GM12878 (cell line): Measurements from ENCODE around the gene RYR2.

Experiments
- HDAC6 ChIP-seq: fragments of 200-600 bp; sonication (generic); IDR thresholded peaks from one replicate; pipeline ENCODE4 v1.8.0; 2017; ENCODE audit warnings: antibody characterized with exemption; ENCODE audit not compliant: unreplicated experiment
- RELA ChIP-seq: fragments of 450-650 bp; IDR thresholded peaks from 2 replicates; pipeline ENCODE4 v1.8.0; 2014; ENCODE audit warnings: borderline replicate concordance; ENCODE audit not compliant: partially characterized antibody
- TF ChIP-seq, protein P1 (sequence below): IDR thresholded peaks from 2 replicates; pipeline ENCODE4 v1.6.1; 2011; ENCODE audit warnings: low read depth, low read length, improper control_type of control experiment, borderline replicate concordance
- TF ChIP-seq, protein P2 (sequence below): fragments of 450-650 bp; IDR thresholded peaks from 2 replicates; pipeline ENCODE4 v1.6.1; 2018; ENCODE audit warnings: mild to moderate bottlenecking, low read depth, moderate library complexity; ENCODE audit not compliant: partially characterized antibody
- TF ChIP-seq, protein P3 (sequence below): IDR thresholded peaks from 2 replicates; pipeline ENCODE4 v1.6.1; 2012; ENCODE audit warnings: low read depth, low read length, improper control_type of control experiment
- TF ChIP-seq, protein P4 (sequence below): fragments of 450-650 bp; IDR thresholded peaks from 2 replicates; pipeline ENCODE4 v1.6.1; 2017; ENCODE audit warnings: mild to moderate bottlenecking, moderate library complexity
- TF ChIP-seq, protein P5 (sequence below): IDR thresholded peaks from 2 replicates; pipeline ENCODE4 v1.6.1; 2011; ENCODE audit warnings: low read depth, mild to moderate bottlenecking, low read length, moderate library complexity, borderline replicate concordance; ENCODE audit errors: extremely low read depth
- TF ChIP-seq, protein P6 (sequence below), 3 experiments: IDR thresholded peaks in 2 of 3; conservative IDR thresholded peaks in 1 of 3; 2 replicates each; pipeline ENCODE4 v1.5.1; 2011; ENCODE audit warnings: low read depth in 3 of 3, low read length in 3 of 3, mild to moderate bottlenecking in 3 of 3, control low read depth in 2 of 3, moderate library complexity in 2 of 3, inconsistent platforms in 1 of 3, mixed read lengths in 1 of 3; ENCODE audit not compliant: control insufficient read depth in 2 of 3, insufficient read depth in 1 of 3; ENCODE audit errors: extremely low read depth in 1 of 3

DNA sequence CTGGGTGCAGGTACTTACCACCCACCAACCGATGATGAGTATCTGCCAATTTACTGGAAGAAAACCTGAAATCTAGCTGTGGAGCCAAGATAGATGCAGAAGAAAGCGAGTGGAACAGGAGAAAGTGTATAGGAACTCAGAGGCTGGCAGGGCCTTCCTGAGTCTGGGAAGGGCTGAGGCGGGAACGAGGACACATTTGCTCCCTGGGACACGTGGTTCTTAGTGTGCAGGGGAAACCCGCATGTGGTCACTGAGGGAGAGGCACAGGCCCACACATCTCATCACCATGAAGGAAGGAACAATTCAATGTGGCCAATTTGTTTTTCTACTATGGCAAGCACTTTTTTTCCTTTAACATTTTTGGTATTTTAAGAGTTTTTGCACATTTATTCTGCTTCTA, 8.2 kb downstream of the RYR2 start:
- TF ChIP-seq, protein P1, sequence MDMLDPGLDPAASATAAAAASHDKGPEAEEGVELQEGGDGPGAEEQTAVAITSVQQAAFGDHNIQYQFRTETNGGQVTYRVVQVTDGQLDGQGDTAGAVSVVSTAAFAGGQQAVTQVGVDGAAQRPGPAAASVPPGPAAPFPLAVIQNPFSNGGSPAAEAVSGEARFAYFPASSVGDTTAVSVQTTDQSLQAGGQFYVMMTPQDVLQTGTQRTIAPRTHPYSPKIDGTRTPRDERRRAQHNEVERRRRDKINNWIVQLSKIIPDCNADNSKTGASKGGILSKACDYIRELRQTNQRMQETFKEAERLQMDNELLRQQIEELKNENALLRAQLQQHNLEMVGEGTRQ: no peak
- TF ChIP-seq, protein P2, sequence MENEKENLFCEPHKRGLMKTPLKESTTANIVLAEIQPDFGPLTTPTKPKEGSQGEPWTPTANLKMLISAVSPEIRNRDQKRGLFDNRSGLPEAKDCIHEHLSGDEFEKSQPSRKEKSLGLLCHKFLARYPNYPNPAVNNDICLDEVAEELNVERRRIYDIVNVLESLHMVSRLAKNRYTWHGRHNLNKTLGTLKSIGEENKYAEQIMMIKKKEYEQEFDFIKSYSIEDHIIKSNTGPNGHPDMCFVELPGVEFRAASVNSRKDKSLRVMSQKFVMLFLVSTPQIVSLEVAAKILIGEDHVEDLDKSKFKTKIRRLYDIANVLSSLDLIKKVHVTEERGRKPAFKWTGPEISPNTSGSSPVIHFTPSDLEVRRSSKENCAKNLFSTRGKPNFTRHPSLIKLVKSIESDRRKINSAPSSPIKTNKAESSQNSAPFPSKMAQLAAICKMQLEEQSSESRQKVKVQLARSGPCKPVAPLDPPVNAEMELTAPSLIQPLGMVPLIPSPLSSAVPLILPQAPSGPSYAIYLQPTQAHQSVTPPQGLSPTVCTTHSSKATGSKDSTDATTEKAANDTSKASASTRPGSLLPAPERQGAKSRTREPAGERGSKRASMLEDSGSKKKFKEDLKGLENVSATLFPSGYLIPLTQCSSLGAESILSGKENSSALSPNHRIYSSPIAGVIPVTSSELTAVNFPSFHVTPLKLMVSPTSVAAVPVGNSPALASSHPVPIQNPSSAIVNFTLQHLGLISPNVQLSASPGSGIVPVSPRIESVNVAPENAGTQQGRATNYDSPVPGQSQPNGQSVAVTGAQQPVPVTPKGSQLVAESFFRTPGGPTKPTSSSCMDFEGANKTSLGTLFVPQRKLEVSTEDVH: no peak
- TF ChIP-seq, protein P3, sequence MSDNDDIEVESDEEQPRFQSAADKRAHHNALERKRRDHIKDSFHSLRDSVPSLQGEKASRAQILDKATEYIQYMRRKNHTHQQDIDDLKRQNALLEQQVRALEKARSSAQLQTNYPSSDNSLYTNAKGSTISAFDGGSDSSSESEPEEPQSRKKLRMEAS: no peak
- TF ChIP-seq, protein P4, sequence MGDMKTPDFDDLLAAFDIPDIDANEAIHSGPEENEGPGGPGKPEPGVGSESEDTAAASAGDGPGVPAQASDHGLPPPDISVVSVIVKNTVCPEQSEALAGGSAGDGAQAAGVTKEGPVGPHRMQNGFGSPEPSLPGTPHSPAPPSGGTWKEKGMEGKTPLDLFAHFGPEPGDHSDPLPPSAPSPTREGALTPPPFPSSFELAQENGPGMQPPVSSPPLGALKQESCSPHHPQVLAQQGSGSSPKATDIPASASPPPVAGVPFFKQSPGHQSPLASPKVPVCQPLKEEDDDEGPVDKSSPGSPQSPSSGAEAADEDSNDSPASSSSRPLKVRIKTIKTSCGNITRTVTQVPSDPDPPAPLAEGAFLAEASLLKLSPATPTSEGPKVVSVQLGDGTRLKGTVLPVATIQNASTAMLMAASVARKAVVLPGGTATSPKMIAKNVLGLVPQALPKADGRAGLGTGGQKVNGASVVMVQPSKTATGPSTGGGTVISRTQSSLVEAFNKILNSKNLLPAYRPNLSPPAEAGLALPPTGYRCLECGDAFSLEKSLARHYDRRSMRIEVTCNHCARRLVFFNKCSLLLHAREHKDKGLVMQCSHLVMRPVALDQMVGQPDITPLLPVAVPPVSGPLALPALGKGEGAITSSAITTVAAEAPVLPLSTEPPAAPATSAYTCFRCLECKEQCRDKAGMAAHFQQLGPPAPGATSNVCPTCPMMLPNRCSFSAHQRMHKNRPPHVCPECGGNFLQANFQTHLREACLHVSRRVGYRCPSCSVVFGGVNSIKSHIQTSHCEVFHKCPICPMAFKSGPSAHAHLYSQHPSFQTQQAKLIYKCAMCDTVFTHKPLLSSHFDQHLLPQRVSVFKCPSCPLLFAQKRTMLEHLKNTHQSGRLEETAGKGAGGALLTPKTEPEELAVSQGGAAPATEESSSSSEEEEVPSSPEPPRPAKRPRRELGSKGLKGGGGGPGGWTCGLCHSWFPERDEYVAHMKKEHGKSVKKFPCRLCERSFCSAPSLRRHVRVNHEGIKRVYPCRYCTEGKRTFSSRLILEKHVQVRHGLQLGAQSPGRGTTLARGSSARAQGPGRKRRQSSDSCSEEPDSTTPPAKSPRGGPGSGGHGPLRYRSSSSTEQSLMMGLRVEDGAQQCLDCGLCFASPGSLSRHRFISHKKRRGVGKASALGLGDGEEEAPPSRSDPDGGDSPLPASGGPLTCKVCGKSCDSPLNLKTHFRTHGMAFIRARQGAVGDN: no peak
- TF ChIP-seq, protein P5, sequence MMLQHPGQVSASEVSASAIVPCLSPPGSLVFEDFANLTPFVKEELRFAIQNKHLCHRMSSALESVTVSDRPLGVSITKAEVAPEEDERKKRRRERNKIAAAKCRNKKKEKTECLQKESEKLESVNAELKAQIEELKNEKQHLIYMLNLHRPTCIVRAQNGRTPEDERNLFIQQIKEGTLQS: no peak
- TF ChIP-seq HDAC6 (no peak), RELA (no peak)
- TF ChIP-seq, protein P6, sequence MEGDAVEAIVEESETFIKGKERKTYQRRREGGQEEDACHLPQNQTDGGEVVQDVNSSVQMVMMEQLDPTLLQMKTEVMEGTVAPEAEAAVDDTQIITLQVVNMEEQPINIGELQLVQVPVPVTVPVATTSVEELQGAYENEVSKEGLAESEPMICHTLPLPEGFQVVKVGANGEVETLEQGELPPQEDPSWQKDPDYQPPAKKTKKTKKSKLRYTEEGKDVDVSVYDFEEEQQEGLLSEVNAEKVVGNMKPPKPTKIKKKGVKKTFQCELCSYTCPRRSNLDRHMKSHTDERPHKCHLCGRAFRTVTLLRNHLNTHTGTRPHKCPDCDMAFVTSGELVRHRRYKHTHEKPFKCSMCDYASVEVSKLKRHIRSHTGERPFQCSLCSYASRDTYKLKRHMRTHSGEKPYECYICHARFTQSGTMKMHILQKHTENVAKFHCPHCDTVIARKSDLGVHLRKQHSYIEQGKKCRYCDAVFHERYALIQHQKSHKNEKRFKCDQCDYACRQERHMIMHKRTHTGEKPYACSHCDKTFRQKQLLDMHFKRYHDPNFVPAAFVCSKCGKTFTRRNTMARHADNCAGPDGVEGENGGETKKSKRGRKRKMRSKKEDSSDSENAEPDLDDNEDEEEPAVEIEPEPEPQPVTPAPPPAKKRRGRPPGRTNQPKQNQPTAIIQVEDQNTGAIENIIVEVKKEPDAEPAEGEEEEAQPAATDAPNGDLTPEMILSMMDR (IDR thresholded peaks at IDR 0.05 in 2 of 3, conservative IDR thresholded peaks at IDR 0.05 in 1 of 3; ENCODE audit: control insufficient read depth in 2 of 3, extremely low read depth in 1 of 3, insufficient read depth in 1 of 3, low read depth in 3 of 3, low read length in 3 of 3): no peak
